Fibroblast of lung (primary cell): ENCODE results near the gene SEC24B.

Experiments
- CTCF ChIP-seq, 2 donors: IDR thresholded peaks in 1 of 2; conservative IDR thresholded peaks in 1 of 2; 1 replicate in 1 of 2; 2 replicates in 1 of 2; pipeline ENCODE4 v1.5.1; 2011 to 2012; ENCODE audit warnings: low read length in 2 of 2, control low read depth in 1 of 2, inconsistent platforms in 1 of 2, low read depth in 1 of 2, mild to moderate bottlenecking in 1 of 2
- EZH2 ChIP-seq: IDR thresholded peaks from 2 replicates; pipeline ENCODE4 v1.5.1; 2012; ENCODE audit warnings: low read length, control low read depth, mild to moderate bottlenecking; ENCODE audit errors: missing control alignments

- TF ChIP-seq CTCF (conservative IDR thresholded peaks at IDR 0.05 in 1 of 2, IDR thresholded peaks at IDR 0.05 in 1 of 2; ENCODE audit: low read depth in 1 of 2, low read length in 2 of 2) (no peak), EZH2 (no peak)
These were observed 2.0 kb downstream of the SEC24B start for GRCh38 chr4:109435635-109436034.
